ENCODE data around the gene ELP4. TPM values are rescaled to one million over a fixed set of nuclear protein-coding genes. Genes with fewer than 3 reads are reported as not detected.

ELP4 gene
- total and polyA plus RNA-seq, 2 experiments from 2014 or later: 12.3 to 25.1 TPM

- TF ChIP-seq EZH2 (IDR thresholded peaks at IDR 0.05; ENCODE audit: borderline replicate concordance): no peak
- no peak for TF ChIP-seq EZH2phosphoT487 (IDR thresholded peaks at IDR 0.05; ENCODE audit: low read depth, severe bottlenecking, unreplicated experiment)
- TF ChIP-seq CTCF (IDR thresholded peaks at IDR 0.05; ENCODE audit: poor library complexity): no peak
- WGBS (ENCODE audit: low lambda C conversion rate, missing lambda C conversion rate): 84% methylated on average over 7 of the region's 7 CpGs
- H3K9me3 ChIP-seq (ENCODE audit: low read depth): no peaks in the 10 kb centered on the region
Measured at GRCh38 chr11:31790649-31791048, 281.1 kb downstream of the ELP4 start.

DNA sequence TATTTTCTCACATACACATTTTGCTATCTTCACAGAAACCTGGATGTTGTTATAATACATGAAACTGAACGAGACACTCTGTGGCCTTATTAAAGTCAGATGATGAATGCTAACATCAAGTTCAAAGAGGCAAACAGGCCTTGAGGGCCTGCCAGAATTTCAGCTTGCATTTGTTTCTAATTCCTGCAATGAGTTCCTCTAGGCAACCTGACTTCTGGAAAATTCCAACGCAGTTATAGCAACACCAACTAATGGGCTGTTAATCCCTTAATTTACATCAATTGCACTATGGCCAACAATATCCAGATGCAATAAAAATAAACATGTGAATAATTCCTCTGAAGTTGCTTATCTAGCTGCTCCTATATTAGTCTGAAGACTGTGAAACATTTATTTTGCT lies 282.5 kb downstream of the ELP4 start:
- no peak for TF ChIP-seq EZH2phosphoT487 (IDR thresholded peaks at IDR 0.05; ENCODE audit: low read depth, severe bottlenecking, unreplicated experiment)
- TF ChIP-seq CTCF (IDR thresholded peaks at IDR 0.05; ENCODE audit: poor library complexity): no peak
- no peak for TF ChIP-seq EZH2 (IDR thresholded peaks at IDR 0.05; ENCODE audit: borderline replicate concordance)
- peaks cover 58% of the 10 kb centered on the region for H3K27me3 ChIP-seq
- no peak for DNase-seq (ENCODE audit: low spot score)
- no peak overlapping the region for H3K27ac ChIP-seq
- no peaks in the 10 kb centered on the region for H3K9me2 ChIP-seq (replicated peaks; ENCODE audit: insufficient read depth)
- no peak overlapping the region for H2AFZ ChIP-seq
- H3K4me2 ChIP-seq: no peak overlapping the region
- no peaks in the 10 kb centered on the region for H3K4me1 ChIP-seq (ENCODE audit: insufficient read depth)
- no peaks in the 10 kb centered on the region for H3K9me3 ChIP-seq (ENCODE audit: low read depth)
- 50% methylated on average over 2 of the region's 2 CpGs for WGBS (ENCODE audit: low lambda C conversion rate, missing lambda C conversion rate)
- no peaks in the 10 kb centered on the region for H3K36me3 ChIP-seq (replicated peaks; ENCODE audit: insufficient read depth, low read depth)
- H3K79me2 ChIP-seq: no peaks in the 10 kb centered on the region
- H4K20me1 ChIP-seq (ENCODE audit: insufficient read depth, poor library complexity, severe bottlenecking): no peaks in the 10 kb centered on the region
- no peak overlapping the region for H3K4me3 ChIP-seq

More at GRCh38 chr11:31790649-31791048, 281.1 kb downstream of the ELP4 start:
- no peaks in the 10 kb centered on the region for H4K20me1 ChIP-seq (ENCODE audit: insufficient read depth, poor library complexity, severe bottlenecking)
- no peaks in the 10 kb centered on the region for H3K4me1 ChIP-seq (ENCODE audit: insufficient read depth)
- H3K27ac ChIP-seq: no peak overlapping the region
- H3K9me2 ChIP-seq (replicated peaks; ENCODE audit: insufficient read depth): no peaks in the 10 kb centered on the region
- H3K36me3 ChIP-seq (replicated peaks; ENCODE audit: insufficient read depth, low read depth): no peaks in the 10 kb centered on the region
- peaks cover 44% of the 10 kb centered on the region for H3K27me3 ChIP-seq
- no peaks in the 10 kb centered on the region for H3K79me2 ChIP-seq
- H2AFZ ChIP-seq: no peak overlapping the region
- DNase-seq (ENCODE audit: low spot score): no peak
- no peak overlapping the region for H3K4me3 ChIP-seq
- no peak overlapping the region for H3K4me2 ChIP-seq

GRCh38 chr11:31792456-31792855 lies 282.9 kb downstream of the ELP4 start:
- H3K9me2 ChIP-seq (replicated peaks; ENCODE audit: insufficient read depth): no peaks in the 10 kb centered on the region
- no peak overlapping the region for H3K27ac ChIP-seq
- H2AFZ ChIP-seq: no peak overlapping the region
- no peaks in the 10 kb centered on the region for H3K9me3 ChIP-seq (ENCODE audit: low read depth)
- no peaks in the 10 kb centered on the region for H4K20me1 ChIP-seq (ENCODE audit: insufficient read depth, poor library complexity, severe bottlenecking)
- H3K4me2 ChIP-seq: no peak overlapping the region
- H3K36me3 ChIP-seq (replicated peaks; ENCODE audit: insufficient read depth, low read depth): no peaks in the 10 kb centered on the region
- 79% methylated on average over 2 of the region's 2 CpGs for WGBS (ENCODE audit: low lambda C conversion rate, missing lambda C conversion rate)
- peaks cover 62% of the 10 kb centered on the region for H3K27me3 ChIP-seq
- no peaks in the 10 kb centered on the region for H3K79me2 ChIP-seq
- no peak for DNase-seq (ENCODE audit: low spot score)
- no peaks in the 10 kb centered on the region for H3K4me1 ChIP-seq (ENCODE audit: insufficient read depth)
- H3K4me3 ChIP-seq: no peak overlapping the region
- TF ChIP-seq EZH2 (IDR thresholded peaks at IDR 0.05; ENCODE audit: borderline replicate concordance) (no peak), EZH2phosphoT487 (IDR thresholded peaks at IDR 0.05; ENCODE audit: low read depth, severe bottlenecking, unreplicated experiment) (no peak), CTCF (IDR thresholded peaks at IDR 0.05; ENCODE audit: poor library complexity) (no peak)

- H3K4me1 ChIP-seq (ENCODE audit: insufficient read depth): peaks cover 4% of the 10 kb centered on the region
- H3K79me2 ChIP-seq: no peaks in the 10 kb centered on the region
- H4K20me1 ChIP-seq (ENCODE audit: insufficient read depth, poor library complexity, severe bottlenecking): no peaks in the 10 kb centered on the region
- no peak overlapping the region for H3K4me2 ChIP-seq
- no peak for DNase-seq (ENCODE audit: low spot score)
- 91% methylated on average over 10 of the region's 10 CpGs for WGBS (ENCODE audit: low lambda C conversion rate, missing lambda C conversion rate)
- H3K27ac ChIP-seq: no peak overlapping the region
- TF ChIP-seq CTCF (IDR thresholded peaks at IDR 0.05; ENCODE audit: poor library complexity): no peak
- no peak overlapping the region for H2AFZ ChIP-seq
- H3K9me3 ChIP-seq (ENCODE audit: low read depth): no peaks in the 10 kb centered on the region
- H3K27me3 ChIP-seq: peaks cover 71% of the 10 kb centered on the region
- H3K36me3 ChIP-seq (replicated peaks; ENCODE audit: insufficient read depth, low read depth): no peaks in the 10 kb centered on the region
- H3K4me3 ChIP-seq: no peak overlapping the region
- no peaks in the 10 kb centered on the region for H3K9me2 ChIP-seq (replicated peaks; ENCODE audit: insufficient read depth)
Measured at GRCh38 chr11:31793264-31793663, 283.7 kb downstream of the ELP4 start.
